ENCODE results near the gene ESRRG.

ESRRG gene

GRCh38 chr1:216702170-216702569 is 21.1 kb downstream of the ESRRG start:
- no peak for DNase-seq

- DNase-seq: no peak
These were observed 22.4 kb downstream of the ESRRG start for GRCh38 chr1:216700779-216701178.

- no peak for DNase-seq
These were observed 31.5 kb downstream of the ESRRG start for GRCh38 chr1:216691710-216692109.

- no peak for DNase-seq
These were observed 32.6 kb downstream of the ESRRG start for GRCh38 chr1:216690603-216691002.

GRCh38 chr1:216688127-216688657 is 35.0 kb downstream of the ESRRG start:
- no peak for DNase-seq

- no peak for DNase-seq
These were observed 36.1 kb downstream of the ESRRG start for GRCh38 chr1:216686860-216687766.

DNA sequence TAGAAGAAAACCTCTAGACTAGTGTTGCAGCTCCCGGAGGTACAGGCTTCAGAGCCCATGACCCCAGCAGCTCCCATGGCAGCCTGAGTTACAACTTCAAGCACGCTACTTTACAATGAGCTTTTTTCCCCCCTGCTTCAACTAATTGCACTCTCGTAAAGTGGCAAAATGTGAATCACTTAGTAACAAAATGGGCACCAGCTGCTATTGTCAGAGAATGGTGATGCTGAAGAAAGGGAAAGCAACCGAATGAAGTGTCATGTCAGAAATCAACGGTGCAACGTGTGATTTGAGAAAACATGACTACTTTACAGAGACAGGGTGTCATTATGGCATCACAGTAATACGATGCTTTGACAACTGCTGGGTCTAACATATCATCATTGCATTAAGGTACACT is 40.5 kb downstream of the ESRRG start:
- no peak for DNase-seq

DNA sequence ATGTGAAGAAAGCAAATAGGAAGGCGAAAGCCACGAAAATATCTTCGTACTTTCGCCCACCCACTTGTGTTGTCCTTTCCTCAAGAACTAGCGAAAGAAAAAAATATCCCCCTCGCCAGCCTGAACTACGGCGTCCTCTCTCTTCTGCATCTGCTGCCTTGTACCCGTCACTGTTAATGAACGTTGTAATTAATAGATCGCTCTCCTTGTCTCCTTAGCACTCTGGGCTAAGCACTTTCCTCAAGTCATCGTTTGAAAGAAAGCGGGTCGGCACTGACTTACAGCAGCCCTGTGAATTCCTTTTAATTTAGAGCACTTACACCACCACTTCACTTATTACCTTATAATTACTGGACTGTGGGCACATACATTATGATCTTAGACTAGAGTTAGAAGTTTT is 44.1 kb downstream of the ESRRG start:
- no peak for DNase-seq

GRCh38 chr1:216670118-216670883 is 52.9 kb downstream of the ESRRG start:
- DNase-seq: no peak

DNA sequence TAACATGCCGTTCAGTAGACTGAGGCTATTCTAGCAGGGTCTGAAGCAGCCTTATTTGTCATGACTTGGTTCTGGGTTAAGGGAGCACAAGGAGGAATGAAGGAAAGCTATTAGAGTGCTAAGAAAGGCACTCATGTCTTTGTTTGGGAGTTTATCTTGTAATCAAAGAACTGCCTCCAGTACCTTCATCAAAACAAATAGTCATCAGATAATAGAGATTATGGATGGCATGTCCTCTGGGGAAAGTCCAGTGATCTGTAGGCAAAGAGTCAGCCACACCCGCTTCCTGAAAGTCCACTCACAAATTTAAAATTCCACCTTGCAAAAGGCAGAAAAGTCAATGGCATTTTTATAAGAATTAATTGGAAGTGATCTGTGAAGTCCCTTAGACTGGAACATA is 56.8 kb downstream of the ESRRG start:
- no peak for DNase-seq

DNA sequence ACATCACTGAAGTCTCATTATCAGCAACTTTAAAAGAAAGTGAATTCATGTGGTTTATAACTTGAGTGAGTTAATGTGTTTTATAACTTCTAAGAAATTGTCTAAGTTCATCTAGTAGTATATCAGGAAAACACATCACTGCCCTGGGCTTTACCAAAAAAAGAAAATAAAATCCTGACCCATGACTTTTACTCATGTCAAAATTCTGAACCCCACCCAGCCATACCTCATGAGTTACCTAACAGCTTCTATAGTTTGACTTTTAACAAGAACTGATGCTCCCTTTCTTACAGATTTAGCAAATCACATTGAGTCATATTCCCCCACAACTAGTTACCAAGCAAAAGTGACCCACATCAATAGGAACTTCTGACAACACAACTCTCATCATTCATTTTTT is 57.4 kb downstream of the ESRRG start:
- DNase-seq: no peak

- DNase-seq: no peak
These were observed 57.8 kb downstream of the ESRRG start for GRCh38 chr1:216665406-216665805.

GRCh38 chr1:216662681-216663080 is 60.5 kb downstream of the ESRRG start:
- DNase-seq: no peak

DNA sequence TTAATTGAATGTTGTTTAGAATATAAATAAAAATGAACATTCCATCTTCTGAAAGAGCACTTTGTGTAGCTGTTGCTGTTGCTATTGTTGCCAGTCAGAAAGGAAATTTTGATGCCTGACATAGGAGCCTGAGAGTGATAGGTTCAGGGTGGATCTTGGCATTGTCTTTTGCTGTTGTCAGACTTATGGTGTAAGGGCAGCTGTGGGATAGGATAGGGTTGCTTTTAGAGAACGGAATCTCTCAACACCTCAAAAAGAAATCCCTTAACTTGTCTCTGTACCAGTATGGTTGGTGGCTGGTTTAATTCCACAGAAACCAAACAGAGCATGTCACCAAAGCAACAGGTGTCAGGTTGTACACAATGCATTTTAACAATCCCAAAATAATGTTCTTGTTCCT is 62.7 kb downstream of the ESRRG start:
- DNase-seq: no peak

- DNase-seq: no peak
These were observed 70.2 kb downstream of the ESRRG start for GRCh38 chr1:216653001-216653400.

DNA sequence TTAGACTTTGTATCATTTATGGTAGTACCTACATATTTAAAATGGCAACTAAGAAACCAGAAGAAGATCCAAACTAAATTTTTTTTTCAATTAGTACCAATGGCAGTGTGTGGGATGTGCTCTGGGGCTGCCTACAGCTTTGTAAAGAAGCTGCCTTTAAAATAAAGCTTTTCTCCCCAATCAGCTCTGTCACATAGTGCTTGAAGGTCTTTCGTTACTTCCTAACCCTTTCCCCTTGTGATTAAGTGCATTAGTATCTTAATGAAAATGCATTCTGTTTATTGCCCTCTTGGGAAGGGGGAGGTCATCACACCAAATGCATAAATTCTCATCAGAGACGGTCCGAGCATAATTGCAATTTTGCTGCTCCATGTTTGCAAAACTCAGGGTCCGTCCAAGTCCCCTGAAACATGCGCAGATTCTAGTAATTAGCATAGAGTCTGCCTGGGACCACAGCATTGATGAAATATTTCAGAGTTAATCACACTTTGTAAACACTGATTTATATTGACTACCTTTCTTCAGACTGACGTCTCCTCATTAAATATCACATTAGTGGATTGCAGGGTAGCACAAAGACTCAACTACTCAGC is 71.3 kb downstream of the ESRRG start:
- DNase-seq: no peak

GRCh38 chr1:216643176-216643575 is 80.1 kb downstream of the ESRRG start:
- no peak for DNase-seq

DNA sequence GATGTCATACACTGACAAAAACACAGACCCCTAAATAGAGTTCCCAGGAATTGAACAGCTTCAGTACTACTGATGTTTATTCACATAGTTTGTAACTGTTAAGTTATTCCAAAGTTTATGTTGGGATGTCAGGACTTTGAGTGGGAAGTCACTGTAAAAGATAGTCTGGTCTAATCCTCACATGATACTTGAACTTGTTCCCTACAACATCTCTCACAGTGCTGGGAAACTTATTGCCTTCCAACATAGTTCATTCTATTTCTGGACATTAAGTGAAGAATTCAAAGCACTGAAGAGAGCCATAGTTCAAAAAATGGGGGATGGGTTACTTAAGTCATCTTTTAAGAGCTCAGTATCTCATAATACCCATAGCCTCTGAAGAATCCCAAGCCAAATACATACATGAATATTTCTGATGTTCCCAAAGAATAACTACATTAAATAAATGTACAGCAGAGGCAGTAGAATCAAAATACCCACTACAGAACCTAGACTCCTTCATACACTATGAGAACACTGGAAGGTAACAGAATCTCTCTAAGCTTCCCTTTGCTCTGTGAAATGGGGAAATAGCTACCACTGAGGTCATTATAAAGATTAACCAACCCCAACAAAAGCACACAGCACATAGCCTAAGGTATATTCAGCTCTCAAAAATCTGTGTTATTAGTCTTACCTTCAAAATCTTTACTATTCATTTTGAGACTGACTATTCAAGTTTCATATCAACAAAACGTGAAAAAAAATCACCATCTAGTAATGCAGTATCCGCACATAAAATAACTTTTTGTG is 81.4 kb downstream of the ESRRG start:
- no peak for DNase-seq

- no peak for DNase-seq
These were observed 83.1 kb downstream of the ESRRG start for GRCh38 chr1:216640100-216640499.

DNA sequence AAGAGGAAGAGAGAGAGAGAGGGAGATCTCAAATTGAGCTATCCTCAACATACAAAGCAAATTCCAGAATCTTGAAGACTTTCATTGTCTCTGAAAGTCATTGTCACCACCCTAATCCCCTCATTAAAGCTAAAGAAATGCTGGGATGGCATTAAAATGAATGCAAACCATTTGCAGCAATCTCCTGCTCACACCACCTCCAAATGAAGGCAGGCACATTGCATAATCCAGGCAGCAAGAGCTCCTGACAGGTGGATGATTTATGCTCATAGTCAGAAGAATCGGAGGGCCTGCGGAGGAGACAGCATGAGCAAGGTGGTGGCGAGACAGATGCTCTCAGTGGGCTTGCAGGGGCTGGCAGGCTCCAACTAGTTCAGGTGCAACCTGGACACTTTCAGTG is 90.2 kb downstream of the ESRRG start:
- no peak for DNase-seq

- DNase-seq: no peak
These were observed 92.7 kb downstream of the ESRRG start for GRCh38 chr1:216630532-216630931.

- no peak for DNase-seq
These were observed 96.0 kb downstream of the ESRRG start for GRCh38 chr1:216627252-216627651.
